Measurements from ENCODE around the gene ACTN4.

Gene ACTN4

DNA sequence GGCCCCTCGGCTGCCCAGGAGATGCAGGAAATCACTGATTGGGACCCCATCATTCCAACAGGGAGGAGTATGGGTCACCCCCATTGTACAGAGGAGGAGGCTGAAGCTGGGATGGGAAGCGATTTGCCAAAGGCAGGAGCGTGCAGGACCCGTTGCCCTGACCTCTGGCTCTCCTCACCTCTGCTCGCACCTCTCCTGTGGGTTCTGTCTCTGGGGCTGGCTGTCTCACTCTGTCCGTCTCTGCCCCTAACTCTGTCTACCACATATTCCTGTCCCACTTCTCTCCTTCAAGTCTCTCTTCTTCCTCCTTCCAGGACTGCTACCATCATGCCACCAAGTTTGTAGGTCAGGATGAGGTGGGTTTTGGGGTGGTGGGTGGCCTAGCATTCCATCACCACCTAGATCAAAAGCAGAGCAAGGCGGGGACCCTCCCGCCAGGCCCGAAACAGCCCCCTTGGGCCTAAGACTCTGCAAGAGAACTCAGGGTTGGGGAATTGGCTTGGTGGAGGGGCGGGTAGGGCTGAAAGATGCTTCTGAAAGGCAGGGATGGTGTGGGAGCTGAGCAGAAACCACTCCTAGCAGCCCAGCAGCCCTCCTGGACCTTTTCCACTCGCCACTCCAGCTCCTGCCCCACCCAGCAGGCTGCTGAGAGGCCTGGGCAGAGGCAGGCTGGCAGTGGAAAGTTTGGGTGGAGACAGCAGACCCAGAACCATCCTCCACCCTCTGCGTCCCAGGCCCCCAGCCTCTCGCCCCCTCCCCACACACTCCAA, 126.9 kb downstream of the ACTN4 start:
- no peak for DNase-seq

DNA sequence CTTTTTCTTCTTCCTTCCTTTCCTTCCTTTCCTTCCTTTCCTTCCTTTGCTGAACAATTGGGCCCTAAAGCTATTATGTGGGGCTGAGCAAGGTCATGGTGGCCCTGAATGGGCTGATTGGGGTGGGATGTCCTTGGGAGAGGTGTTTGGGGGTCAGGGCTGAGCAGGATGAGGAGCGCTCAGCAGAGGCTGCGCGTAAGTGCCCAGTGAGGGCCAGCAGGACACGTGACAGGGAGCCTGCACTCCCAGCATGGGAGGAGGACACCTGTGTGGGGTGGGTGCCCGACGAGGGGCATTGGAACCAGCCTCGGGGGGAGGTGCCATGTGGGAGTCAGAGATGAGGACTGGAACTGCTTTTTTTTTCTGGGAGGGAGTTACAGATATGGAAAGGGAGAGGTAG, 131.3 kb downstream of the ACTN4 start:
- DNase-seq = no peak

DNA sequence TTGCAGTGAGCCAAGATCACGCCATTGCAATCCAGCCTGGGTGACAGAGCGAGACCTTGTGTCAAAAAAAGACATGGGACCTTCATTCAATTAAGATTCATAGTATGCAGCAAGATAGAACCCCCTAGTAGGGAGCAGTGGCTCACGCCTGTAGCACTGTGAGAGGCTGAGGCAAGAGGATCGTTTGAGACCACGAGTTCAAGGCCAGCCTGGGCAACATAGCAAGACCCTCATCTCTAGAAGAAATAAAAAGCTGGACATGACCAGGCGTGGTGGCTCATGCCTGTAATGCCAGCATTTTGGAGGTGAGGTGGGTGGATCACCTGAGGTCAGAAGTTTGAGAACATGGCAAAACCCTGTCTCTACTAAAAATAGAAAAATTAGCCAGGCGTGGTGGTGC, 133.0 kb downstream of the ACTN4 start:
- no peak for DNase-seq

DNA sequence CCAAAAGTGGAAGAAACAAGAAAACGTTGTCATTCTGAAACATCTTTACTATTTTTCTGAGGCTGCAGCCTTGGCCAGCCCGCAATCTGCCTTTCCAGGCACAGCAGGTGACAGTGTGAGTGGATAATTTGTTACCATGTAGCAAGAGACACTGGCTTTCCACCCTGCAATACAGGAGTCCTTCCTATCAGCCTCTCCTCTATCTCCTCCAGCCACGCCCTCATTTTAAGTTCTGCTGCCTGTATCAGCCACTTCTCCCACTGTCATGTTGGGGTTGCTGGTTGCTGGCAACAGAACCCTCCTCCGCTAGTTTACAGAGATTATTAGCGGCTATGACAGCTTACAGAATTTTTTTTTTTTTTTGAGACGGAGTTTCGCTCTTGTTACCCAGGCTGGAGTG, 133.6 kb downstream of the ACTN4 start:
- DNase-seq = no peak
